ENCODE data around the gene SYNE2. TPM values are rescaled to one million over a fixed set of nuclear protein-coding genes. Genes with fewer than 3 reads are reported as not detected.

The SYNE2 gene
- total RNA-seq, 1 donor: 131 TPM

GRCh38 chr14:64069634-64070359 lies 217.0 kb downstream of the SYNE2 start:
- Histone ChIP-seq H3K4me3 (ENCODE audit: low read length) (no peak overlapping the region), H3K9me3 (ENCODE audit: low read depth, low read length) (no peaks in the 10 kb centered on the region), H3K27me3 (ENCODE audit: insufficient read depth, low read length) (no peaks in the 10 kb centered on the region), H3K4me1 (ENCODE audit: insufficient read depth, low read length) (no peaks in the 10 kb centered on the region)

DNA sequence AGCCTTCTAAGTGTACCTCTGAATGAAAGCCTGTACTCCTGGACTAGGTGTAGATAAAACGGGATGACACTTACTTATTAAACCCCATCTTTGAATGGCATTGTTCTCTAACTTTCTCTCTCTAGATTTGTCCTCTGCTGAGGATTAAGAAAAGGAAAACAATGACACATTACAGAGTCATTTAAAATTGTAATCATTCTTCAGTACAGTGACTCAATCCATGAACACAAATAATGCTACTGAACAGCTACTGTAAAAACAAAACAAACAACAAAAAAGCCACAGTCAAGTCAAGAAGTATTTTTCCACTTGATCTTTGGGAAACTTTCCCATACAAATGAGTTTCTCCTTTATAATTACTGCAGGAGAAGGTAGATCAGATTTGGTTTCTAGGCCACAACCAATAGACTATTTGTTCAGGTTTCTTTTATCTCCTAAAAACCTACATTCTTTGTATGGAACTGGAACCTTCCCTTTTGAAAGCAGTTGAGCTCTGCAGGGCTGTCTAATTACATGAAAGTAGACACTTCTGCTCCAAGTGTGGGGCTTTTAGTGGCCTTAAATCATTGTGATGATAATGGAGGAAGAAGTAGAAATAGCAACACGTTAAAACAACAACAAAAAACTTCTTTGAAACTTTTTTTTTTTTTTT lies 222.3 kb downstream of the SYNE2 start:
- H3K9me3 ChIP-seq (ENCODE audit: low read depth, low read length): no peaks in the 10 kb centered on the region
- no peaks in the 10 kb centered on the region for H3K4me1 ChIP-seq (ENCODE audit: insufficient read depth, low read length)
- no peaks in the 10 kb centered on the region for H3K27me3 ChIP-seq (ENCODE audit: insufficient read depth, low read length)
- no peak overlapping the region for H3K4me3 ChIP-seq (ENCODE audit: low read length)

GRCh38 chr14:64075613-64076005 lies 222.8 kb downstream of the SYNE2 start:
- Histone ChIP-seq H3K9me3 (ENCODE audit: low read depth, low read length) (no peaks in the 10 kb centered on the region), H3K27me3 (ENCODE audit: insufficient read depth, low read length) (no peaks in the 10 kb centered on the region), H3K4me3 (ENCODE audit: low read length) (no peak overlapping the region), H3K4me1 (ENCODE audit: insufficient read depth, low read length) (no peaks in the 10 kb centered on the region)

DNA sequence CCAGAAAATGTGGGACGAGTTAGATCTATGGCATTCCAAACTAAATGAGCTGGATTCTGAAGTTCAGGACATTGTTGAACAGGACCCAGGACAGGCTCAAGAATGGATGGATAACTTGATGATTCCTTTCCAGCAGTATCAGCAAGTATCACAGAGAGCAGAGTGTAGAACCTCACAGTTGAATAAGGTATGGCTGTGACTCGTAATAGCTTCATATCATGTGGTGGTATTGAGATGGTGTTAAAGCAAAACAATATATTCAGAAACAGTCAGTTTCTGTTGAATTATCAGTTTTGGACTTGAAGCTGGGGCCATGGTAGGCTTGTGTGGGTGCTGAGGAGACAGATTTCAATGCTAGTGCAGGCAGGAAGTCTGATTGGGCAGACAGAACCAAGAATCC lies 227.6 kb downstream of the SYNE2 start:
- no peaks in the 10 kb centered on the region for H3K27me3 ChIP-seq (ENCODE audit: insufficient read depth, low read length)
- H3K4me1 ChIP-seq (ENCODE audit: insufficient read depth, low read length): no peaks in the 10 kb centered on the region
- H3K4me3 ChIP-seq (ENCODE audit: low read length): no peak overlapping the region
- H3K9me3 ChIP-seq (ENCODE audit: low read depth, low read length): no peaks in the 10 kb centered on the region

DNA sequence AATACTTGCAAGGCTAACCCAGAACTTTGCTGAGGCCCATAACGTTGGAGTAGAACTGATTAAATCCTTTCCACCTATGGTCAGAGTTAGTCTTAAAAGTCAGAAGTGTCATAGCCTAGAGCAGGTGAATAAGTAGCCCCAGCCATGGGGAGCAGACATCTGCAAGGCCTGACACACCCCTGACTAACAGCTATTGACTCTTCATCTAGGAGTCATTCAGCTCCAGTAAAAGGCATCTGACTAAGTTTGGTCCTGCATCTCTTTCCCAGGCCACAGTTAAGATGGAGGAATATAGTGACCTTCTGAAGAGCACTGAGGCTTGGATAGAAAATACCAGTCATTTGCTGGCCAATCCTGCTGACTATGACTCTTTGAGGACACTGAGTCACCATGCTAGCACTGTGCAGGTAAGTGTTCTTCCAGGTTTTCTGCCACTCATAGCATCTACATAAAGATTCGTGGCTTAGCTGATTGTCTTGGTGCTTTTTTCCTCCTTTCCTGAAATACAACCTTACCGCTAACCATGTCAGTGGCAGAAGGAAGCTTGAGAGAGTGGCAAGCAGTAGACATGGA lies 228.5 kb downstream of the SYNE2 start:
- Histone ChIP-seq H3K4me3 (ENCODE audit: low read length) (no peak overlapping the region), H3K4me1 (ENCODE audit: insufficient read depth, low read length) (no peaks in the 10 kb centered on the region), H3K27me3 (ENCODE audit: insufficient read depth, low read length) (no peaks in the 10 kb centered on the region), H3K9me3 (ENCODE audit: low read depth, low read length) (no peaks in the 10 kb centered on the region)

DNA sequence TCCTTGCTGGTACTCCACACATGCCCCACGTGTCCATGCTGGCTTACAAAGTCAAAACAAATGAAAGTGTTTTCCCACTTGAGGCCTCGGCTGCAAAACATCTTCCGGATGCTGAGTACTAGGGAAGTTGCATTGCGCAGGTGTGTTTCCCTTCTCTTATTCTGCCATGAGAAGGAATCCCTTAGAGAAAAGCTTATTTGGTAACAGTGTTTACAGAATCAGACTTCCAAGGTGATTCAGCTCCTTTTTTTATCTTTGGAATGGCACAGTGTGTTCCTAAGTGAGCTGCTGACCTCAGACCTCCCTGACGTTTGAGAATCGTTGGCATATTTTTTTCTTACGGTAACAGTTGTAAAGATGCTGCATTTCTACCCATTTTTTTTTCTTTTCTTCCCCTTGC lies 230.0 kb downstream of the SYNE2 start:
- no peaks in the 10 kb centered on the region for H3K27me3 ChIP-seq (ENCODE audit: insufficient read depth, low read length)
- no peak overlapping the region for H3K4me3 ChIP-seq (ENCODE audit: low read length)
- no peaks in the 10 kb centered on the region for H3K9me3 ChIP-seq (ENCODE audit: low read depth, low read length)
- no peaks in the 10 kb centered on the region for H3K4me1 ChIP-seq (ENCODE audit: insufficient read depth, low read length)

- no peaks in the 10 kb centered on the region for H3K27me3 ChIP-seq (ENCODE audit: insufficient read depth, low read length)
- no peaks in the 10 kb centered on the region for H3K4me1 ChIP-seq (ENCODE audit: insufficient read depth, low read length)
- H3K9me3 ChIP-seq (ENCODE audit: low read depth, low read length): no peaks in the 10 kb centered on the region
- no peak overlapping the region for H3K4me3 ChIP-seq (ENCODE audit: low read length)
Observed at GRCh38 chr14:64088647-64088964, 235.8 kb downstream of the SYNE2 start.

DNA sequence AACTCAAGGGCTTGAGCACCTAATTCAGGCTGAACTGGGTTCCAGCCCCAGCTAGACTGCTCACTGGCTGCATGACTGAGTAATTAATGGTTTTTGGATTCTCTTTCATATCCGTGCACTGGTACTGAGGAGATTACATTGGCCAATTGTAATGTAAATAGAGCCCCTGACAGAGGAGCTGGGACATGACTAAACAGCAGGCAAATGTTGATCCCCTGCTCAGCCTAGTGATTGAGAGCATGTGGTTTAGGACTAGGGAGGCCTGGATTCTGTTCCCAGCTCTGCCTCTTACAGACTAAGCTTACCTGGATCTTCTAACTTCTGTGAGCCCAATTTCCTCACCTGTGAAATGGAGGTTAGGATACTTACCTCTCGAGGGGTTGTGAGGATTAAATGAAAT lies 237.1 kb downstream of the SYNE2 start:
- no peaks in the 10 kb centered on the region for H3K9me3 ChIP-seq (ENCODE audit: low read depth, low read length)
- no peaks in the 10 kb centered on the region for H3K27me3 ChIP-seq (ENCODE audit: insufficient read depth, low read length)
- H3K4me1 ChIP-seq (ENCODE audit: insufficient read depth, low read length): no peaks in the 10 kb centered on the region
- H3K4me3 ChIP-seq (ENCODE audit: low read length): no peak overlapping the region

GRCh38 chr14:64091217-64091616 lies 238.4 kb downstream of the SYNE2 start:
- H3K4me3 ChIP-seq (ENCODE audit: low read length): no peak overlapping the region
- H3K27me3 ChIP-seq (ENCODE audit: insufficient read depth, low read length): no peaks in the 10 kb centered on the region
- no peaks in the 10 kb centered on the region for H3K9me3 ChIP-seq (ENCODE audit: low read depth, low read length)
- no peaks in the 10 kb centered on the region for H3K4me1 ChIP-seq (ENCODE audit: insufficient read depth, low read length)

DNA sequence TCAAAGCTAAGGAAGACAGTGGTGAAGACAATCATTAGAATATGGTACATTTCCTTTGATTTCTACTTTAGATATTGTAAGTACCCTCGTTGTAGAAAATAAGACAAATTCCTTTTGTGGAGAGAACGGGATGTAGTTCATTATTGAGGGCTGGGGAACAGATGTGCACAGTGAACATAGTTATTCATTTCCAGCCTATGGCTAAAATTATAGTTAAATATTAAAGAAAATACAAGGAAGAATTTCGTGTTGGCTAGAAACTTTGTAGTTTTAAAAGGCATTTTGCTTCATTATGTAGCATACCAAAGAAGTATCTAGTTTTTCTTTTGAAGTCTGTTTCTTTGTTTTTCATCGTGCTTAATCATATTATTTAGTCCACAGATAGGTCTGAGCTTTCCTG lies 239.5 kb downstream of the SYNE2 start:
- Histone ChIP-seq H3K27me3 (ENCODE audit: insufficient read depth, low read length) (no peaks in the 10 kb centered on the region), H3K9me3 (ENCODE audit: low read depth, low read length) (no peaks in the 10 kb centered on the region), H3K4me1 (ENCODE audit: insufficient read depth, low read length) (no peaks in the 10 kb centered on the region), H3K4me3 (ENCODE audit: low read length) (no peak overlapping the region)

DNA sequence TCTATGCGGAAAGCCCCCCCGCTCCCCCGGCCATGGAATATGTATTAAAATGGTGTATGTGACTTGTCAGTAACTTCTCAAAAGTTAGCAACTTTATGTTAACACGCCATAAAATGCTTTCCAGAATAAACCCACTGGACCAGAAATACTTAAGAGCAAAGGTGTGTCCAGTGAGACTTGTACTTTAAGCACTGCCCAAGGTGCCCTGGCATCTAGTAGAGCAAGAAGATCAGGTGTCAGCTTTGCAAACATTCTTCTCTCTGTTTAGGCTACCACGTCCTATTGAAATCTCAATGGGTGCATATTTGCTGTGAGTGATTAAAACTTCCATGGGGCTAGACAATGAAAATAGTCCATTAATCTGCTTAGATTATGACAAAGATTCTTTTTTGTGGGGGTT lies 240.1 kb downstream of the SYNE2 start:
- no peaks in the 10 kb centered on the region for H3K9me3 ChIP-seq (ENCODE audit: low read depth, low read length)
- H3K27me3 ChIP-seq (ENCODE audit: insufficient read depth, low read length): no peaks in the 10 kb centered on the region
- H3K4me3 ChIP-seq (ENCODE audit: low read length): no peak overlapping the region
- no peaks in the 10 kb centered on the region for H3K4me1 ChIP-seq (ENCODE audit: insufficient read depth, low read length)

GRCh38 chr14:64095620-64096019 lies 242.8 kb downstream of the SYNE2 start:
- Histone ChIP-seq H3K9me3 (ENCODE audit: low read depth, low read length) (no peaks in the 10 kb centered on the region), H3K4me3 (ENCODE audit: low read length) (no peak overlapping the region), H3K4me1 (ENCODE audit: insufficient read depth, low read length) (no peaks in the 10 kb centered on the region), H3K27me3 (ENCODE audit: insufficient read depth, low read length) (no peaks in the 10 kb centered on the region)

DNA sequence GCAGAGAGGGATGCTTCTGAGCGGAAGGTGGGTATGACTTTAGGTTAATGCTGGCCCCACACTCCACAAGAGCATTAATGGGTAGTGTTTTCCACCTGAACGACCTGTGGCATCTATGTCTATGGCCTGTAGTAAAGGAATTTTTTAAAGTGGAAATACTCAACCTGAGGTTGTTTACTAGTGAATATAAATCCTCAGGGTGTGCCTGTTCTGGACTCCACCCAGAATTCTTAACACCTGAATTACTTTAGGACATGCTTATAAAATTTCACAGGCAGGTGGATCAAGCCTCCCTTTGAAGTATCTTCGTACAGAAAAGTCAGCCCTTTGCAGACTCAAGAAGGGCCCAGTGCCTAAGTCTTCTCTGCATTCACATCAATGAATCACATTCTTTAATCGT lies 245.3 kb downstream of the SYNE2 start:
- Histone ChIP-seq H3K27me3 (ENCODE audit: insufficient read depth, low read length) (no peaks in the 10 kb centered on the region), H3K4me1 (ENCODE audit: insufficient read depth, low read length) (no peaks in the 10 kb centered on the region), H3K4me3 (ENCODE audit: low read length) (no peak overlapping the region)

GRCh38 chr14:64107438-64107837 lies 254.6 kb downstream of the SYNE2 start:
- Histone ChIP-seq H3K4me3 (ENCODE audit: low read length) (no peak overlapping the region), H3K27me3 (ENCODE audit: insufficient read depth, low read length) (no peaks in the 10 kb centered on the region)

More for the DNA sequence above, 245.3 kb downstream of the SYNE2 start:
- no peaks in the 10 kb centered on the region for H3K9me3 ChIP-seq (ENCODE audit: low read depth, low read length)

GRCh38 chr14:64109819-64110554 lies 257.2 kb downstream of the SYNE2 start:
- Histone ChIP-seq H3K4me3 (ENCODE audit: low read length) (no peak overlapping the region), H3K4me1 (ENCODE audit: insufficient read depth, low read length) (no peaks in the 10 kb centered on the region), H3K27me3 (ENCODE audit: insufficient read depth, low read length) (no peaks in the 10 kb centered on the region), H3K9me3 (ENCODE audit: low read depth, low read length) (no peaks in the 10 kb centered on the region)

More at GRCh38 chr14:64107438-64107837, 254.6 kb downstream of the SYNE2 start:
- Histone ChIP-seq H3K4me1 (ENCODE audit: insufficient read depth, low read length) (no peaks in the 10 kb centered on the region), H3K9me3 (ENCODE audit: low read depth, low read length) (no peaks in the 10 kb centered on the region)
